ENCODE results near the gene SHMT2.

- no peak for TF ChIP-seq TAF1 (IDR thresholded peaks at IDR 0.05; ENCODE audit: borderline replicate concordance, insufficient read depth, low read length)
- no peak for TF ChIP-seq REST (IDR thresholded peaks at IDR 0.05; ENCODE audit: insufficient read depth in 1 of 2, low read depth in 2 of 2, low read length in 2 of 2)
These were observed 14.4 kb upstream of the SHMT2 start for GRCh38 chr12:57215065-57215464.

Data from PFSK-1 (cell line).